Measurements from ENCODE around the gene ELMO3. TPM values are rescaled to one million over a fixed set of nuclear protein-coding genes. Genes with fewer than 3 reads are reported as not detected.

The ELMO3 gene
- total RNA-seq, 4 donors from 2014 or later, result 0.09 to 0.55 (median 0.29) TPM

- no peaks in the 10 kb centered on the region for H3K9me3 ChIP-seq
- in situ Hi-C loops (cut with MboI; ENCODE audit: low sequenced_read_pairs in 4 of 4), result no loop called here
- H3K4me3 ChIP-seq, result no peak overlapping the region
- ATAC-seq, result no peak
- no peak for DNase-seq
- H3K27ac ChIP-seq, result peak overlapping the region; percentile 15 to 100 (median 95)
- intact Hi-C loops (cut with DNase I; ENCODE audit: low total_unique reads), result no loop called here
- TF ChIP-seq CTCF (IDR thresholded peaks at IDR 0.05 in 4 of 5, conservative IDR thresholded peaks at IDR 0.05 in 1 of 5) (no peak), POLR2A (IDR thresholded peaks at IDR 0.05) (no peak)
- H3K4me1 ChIP-seq, result peaks cover 34 to 54% of the 10 kb centered on the region in 2 donors
- no peaks in the 10 kb centered on the region for H3K36me3 ChIP-seq
- no peaks in the 10 kb centered on the region for H3K27me3 ChIP-seq
These were observed 22.3 kb upstream of the ELMO3 start for GRCh38 chr16:67176662-67177061.

DNA sequence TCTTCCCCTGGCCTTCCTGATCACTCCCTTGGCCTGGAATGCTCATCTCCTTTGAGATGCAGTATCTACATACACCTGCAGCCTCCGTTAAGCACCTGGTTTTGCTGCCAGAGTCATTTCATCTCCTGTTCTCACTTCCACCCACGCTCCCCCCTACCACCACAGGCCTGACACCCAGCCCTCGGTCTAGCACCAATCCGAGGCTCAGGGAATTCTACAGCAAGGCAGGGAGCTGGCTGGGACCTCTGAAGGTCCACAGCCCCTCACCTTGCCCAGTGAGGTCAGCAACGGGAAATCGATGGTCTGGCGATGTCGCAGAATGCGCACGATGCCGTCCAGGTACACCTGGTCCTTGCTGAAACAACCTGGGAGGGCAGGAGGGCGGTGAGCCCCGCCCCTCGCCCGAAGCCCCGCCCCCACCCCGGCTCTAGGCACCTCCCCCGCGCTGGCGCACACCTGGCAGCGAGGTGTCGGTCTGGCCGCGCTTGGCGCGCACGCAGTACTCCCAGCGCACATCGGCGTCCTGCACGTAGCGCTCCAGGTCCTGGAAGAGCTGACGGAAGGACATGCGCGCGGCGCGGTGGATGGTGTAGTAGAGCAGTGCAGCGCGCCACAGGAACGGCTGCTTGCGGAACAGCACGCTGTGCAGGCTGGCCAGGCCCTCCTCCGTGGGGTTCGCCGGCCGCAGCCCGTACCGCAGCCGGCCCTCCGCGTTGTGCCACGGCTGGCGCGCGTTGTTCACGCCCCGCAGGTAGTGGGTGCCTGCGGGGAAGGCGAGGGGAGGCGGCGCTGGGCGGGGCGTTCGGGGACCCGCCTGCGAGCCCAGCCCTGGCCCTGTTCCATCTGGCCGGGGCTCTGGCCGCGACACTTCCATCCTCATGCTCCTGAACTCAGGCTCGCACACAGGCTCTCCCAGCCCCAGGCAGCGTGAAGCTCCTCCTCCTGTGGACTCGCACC is 20.9 kb upstream of the ELMO3 start:
- in situ Hi-C loops (cut with MboI; ENCODE audit: low sequenced_read_pairs in 4 of 4), result no loop called here
- ATAC-seq (peak in 1 of 2 donors; percentile 7), DNase-seq (peak in 1 of 2 donors; percentile 75)
- no peaks in the 10 kb centered on the region for H3K9me3 ChIP-seq
- H3K36me3 ChIP-seq, result no peaks in the 10 kb centered on the region
- TF ChIP-seq POLR2A (IDR thresholded peaks at IDR 0.05) (peak in 1 of 2 donors; percentile 19), CTCF (IDR thresholded peaks at IDR 0.05 in 4 of 5, conservative IDR thresholded peaks at IDR 0.05 in 1 of 5) (peak in 1 of 5 experiments; percentile 33)
- peak overlapping the region; percentile 45 to 100 (median 95) for H3K27ac ChIP-seq
- no peaks in the 10 kb centered on the region for H3K27me3 ChIP-seq
- intact Hi-C loops (cut with DNase I; ENCODE audit: low total_unique reads), result no loop called here
- H3K4me3 ChIP-seq, result peak overlapping the region; percentile 40 to 69 (median 50)
- peaks cover 31 to 43% of the 10 kb centered on the region in 2 donors for H3K4me1 ChIP-seq

GRCh38 chr16:67179421-67180080 is 19.4 kb upstream of the ELMO3 start:
- ATAC-seq (no peak), DNase-seq (no peak)
- TF ChIP-seq POLR2A (IDR thresholded peaks at IDR 0.05) (no peak), CTCF (IDR thresholded peaks at IDR 0.05 in 4 of 5, conservative IDR thresholded peaks at IDR 0.05 in 1 of 5) (no peak)
- Histone ChIP-seq H3K36me3 (no peaks in the 10 kb centered on the region), H3K4me1 (peaks cover 33% of the 10 kb centered on the region in 2 donors), H3K4me3 (no peak overlapping the region), H3K27me3 (no peaks in the 10 kb centered on the region), H3K27ac (no peak overlapping the region), H3K9me3 (no peaks in the 10 kb centered on the region)
- in situ Hi-C loops (cut with MboI; ENCODE audit: low sequenced_read_pairs in 4 of 4), result no loop called here
- intact Hi-C loops (cut with DNase I; ENCODE audit: low total_unique reads), result no loop called here

- Histone ChIP-seq H3K27me3 (no peaks in the 10 kb centered on the region), H3K4me3 (no peak overlapping the region), H3K4me1 (peaks cover 33 to 35% of the 10 kb centered on the region in 2 donors), H3K27ac (no peak overlapping the region), H3K36me3 (no peaks in the 10 kb centered on the region), H3K9me3 (no peaks in the 10 kb centered on the region)
- ATAC-seq (no peak), DNase-seq (no peak)
- intact Hi-C loops (cut with DNase I; ENCODE audit: low total_unique reads), result no loop called here
- in situ Hi-C loops (cut with MboI; ENCODE audit: low sequenced_read_pairs in 4 of 4), result no loop called here
- no peak for TF ChIP-seq CTCF (IDR thresholded peaks at IDR 0.05 in 4 of 5, conservative IDR thresholded peaks at IDR 0.05 in 1 of 5)
- TF ChIP-seq POLR2A (IDR thresholded peaks at IDR 0.05), result no peak
These were observed 18.8 kb upstream of the ELMO3 start for GRCh38 chr16:67180166-67180565.
